ENCODE measurements around the gene CALHM6.

CALHM6 gene

DNA sequence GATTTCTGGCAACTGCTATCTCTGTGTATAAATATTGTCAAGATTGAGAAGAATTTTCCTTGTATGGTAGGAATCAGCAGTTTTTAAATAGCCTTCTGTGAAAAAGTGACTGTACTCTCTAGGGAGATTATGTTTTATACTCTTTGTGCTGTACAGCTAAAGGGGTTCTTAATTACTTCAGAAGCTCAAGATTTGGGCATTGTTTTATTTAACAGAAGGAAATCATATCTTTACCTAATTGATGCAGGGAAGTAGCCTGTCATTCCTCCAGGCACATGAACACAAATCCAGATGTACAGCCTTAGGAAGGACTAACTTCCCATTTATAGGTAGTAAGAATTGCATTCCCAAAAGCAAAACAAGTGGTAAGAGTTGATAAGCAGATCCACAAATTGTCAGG lies 51.6 kb downstream of the CALHM6 start:
- no peak overlapping the region for H3K4me3 ChIP-seq (ENCODE audit: low read length)
- peaks cover 8% of the 10 kb centered on the region for H3K4me1 ChIP-seq (ENCODE audit: control insufficient read depth, low read depth, low read length)
- no peaks in the 10 kb centered on the region for H3K9me3 ChIP-seq (ENCODE audit: control insufficient read depth, low read depth, low read length)
- no peak overlapping the region for H3K27ac ChIP-seq (ENCODE audit: low read length)
- no peaks in the 10 kb centered on the region for H3K36me3 ChIP-seq (ENCODE audit: control insufficient read depth, low read depth, low read length)
- H3K27me3 ChIP-seq (ENCODE audit: control insufficient read depth, insufficient read depth, low read length) = no peaks in the 10 kb centered on the region
- H3K9ac ChIP-seq (ENCODE audit: low read length) = no peak overlapping the region
